WI38 (cell line): ENCODE measurements around the gene CYBRD1.

Source experiments
- H3K4me3 ChIP-seq: 2 replicates; pipeline ENCODE4 v1.5.1; 2011; ENCODE audit warnings: low read depth, mild to moderate bottlenecking, control low read depth, low read length
- TF ChIP-seq, protein P1 (sequence below): IDR thresholded peaks from 2 replicates; pipeline ENCODE4 v1.5.1; 2012; ENCODE audit warnings: low read depth, mild to moderate bottlenecking, control low read depth, low read length

The CYBRD1 gene, protein sequence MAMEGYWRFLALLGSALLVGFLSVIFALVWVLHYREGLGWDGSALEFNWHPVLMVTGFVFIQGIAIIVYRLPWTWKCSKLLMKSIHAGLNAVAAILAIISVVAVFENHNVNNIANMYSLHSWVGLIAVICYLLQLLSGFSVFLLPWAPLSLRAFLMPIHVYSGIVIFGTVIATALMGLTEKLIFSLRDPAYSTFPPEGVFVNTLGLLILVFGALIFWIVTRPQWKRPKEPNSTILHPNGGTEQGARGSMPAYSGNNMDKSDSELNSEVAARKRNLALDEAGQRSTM

DNA sequence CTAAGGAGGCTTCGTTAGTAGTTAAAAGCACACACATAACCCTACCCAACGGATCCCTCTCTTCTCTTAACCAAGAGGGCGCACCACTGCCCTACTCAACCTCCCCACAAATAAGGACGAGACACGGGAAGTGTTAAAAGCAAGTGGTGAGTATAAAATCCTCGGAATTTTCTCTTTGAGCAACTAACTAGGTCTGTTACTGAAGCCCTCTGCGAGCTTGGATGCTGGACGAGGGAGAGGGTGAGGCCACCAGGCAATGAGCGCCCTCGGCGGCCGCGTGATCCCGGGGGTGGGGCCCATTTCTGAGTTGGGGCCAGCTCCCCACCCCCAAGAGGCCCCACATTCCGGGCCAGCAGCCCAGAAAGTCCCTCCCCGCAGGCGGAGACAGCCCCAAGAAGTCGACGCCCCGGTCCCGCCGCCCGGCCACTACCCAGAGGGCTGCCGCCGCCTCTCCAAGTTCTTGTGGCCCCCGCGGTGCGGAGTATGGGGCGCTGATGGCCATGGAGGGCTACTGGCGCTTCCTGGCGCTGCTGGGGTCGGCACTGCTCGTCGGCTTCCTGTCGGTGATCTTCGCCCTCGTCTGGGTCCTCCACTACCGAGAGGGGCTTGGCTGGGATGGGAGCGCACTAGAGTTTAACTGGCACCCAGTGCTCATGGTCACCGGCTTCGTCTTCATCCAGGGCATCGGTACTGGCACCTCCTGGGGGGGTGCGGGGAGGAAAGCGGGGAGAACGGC, at the start of gene CYBRD1:
TSS of gene CYBRD1 (plus strand) at position 423 of the 736 bp plus-strand sequence. CDS start at position 495, 72 bp downstream.
- peak within 1 kb of the TSS; percentile 91 for H3K4me3 ChIP-seq
- TF ChIP-seq, protein P1, sequence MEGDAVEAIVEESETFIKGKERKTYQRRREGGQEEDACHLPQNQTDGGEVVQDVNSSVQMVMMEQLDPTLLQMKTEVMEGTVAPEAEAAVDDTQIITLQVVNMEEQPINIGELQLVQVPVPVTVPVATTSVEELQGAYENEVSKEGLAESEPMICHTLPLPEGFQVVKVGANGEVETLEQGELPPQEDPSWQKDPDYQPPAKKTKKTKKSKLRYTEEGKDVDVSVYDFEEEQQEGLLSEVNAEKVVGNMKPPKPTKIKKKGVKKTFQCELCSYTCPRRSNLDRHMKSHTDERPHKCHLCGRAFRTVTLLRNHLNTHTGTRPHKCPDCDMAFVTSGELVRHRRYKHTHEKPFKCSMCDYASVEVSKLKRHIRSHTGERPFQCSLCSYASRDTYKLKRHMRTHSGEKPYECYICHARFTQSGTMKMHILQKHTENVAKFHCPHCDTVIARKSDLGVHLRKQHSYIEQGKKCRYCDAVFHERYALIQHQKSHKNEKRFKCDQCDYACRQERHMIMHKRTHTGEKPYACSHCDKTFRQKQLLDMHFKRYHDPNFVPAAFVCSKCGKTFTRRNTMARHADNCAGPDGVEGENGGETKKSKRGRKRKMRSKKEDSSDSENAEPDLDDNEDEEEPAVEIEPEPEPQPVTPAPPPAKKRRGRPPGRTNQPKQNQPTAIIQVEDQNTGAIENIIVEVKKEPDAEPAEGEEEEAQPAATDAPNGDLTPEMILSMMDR: no peak

DNA sequence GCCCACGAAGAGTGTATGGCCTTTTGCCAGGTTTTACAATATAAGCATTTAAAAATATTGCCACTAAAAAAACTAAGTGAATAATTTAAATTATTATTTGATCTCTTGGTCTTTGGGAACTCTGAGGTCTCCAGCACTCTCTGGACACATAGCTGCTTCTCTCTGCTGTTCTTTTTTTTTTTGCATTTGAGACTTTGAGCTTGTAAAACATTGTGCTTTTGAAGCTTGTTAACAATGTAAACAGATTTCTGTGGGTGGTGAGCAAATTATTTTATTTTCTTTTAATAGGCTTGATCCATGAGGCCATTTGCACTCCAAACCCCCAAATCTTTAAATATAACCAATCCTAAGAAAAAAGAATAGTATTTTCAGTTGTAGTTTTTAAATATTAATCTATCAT, 46.3 kb upstream of the CYBRD1 start:
- TF ChIP-seq, protein P1: no peak

DNA sequence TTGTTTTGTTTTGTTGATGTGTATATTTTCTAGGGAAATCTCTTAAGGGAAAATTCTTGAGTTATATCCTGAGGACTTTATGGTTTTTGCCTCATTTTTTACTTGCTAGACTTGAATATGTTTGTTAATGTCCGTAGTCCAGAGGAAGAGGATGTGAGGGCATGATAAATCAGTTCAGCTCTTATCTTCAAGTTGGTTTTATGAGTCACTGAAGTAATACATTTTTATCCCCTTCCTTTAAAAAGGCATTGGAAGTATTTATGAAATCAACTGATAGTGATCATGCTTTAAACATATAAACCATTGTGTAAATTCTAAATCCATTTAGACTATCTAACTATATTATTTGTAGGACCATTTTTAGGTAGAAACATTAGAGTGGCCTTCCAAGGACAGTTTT, 43.9 kb upstream of the CYBRD1 start:
- TF ChIP-seq, protein P1: no peak
- no peak overlapping the region for H3K4me3 ChIP-seq

More for the DNA sequence above, 46.3 kb upstream of the CYBRD1 start:
- no peak overlapping the region for H3K4me3 ChIP-seq

DNA sequence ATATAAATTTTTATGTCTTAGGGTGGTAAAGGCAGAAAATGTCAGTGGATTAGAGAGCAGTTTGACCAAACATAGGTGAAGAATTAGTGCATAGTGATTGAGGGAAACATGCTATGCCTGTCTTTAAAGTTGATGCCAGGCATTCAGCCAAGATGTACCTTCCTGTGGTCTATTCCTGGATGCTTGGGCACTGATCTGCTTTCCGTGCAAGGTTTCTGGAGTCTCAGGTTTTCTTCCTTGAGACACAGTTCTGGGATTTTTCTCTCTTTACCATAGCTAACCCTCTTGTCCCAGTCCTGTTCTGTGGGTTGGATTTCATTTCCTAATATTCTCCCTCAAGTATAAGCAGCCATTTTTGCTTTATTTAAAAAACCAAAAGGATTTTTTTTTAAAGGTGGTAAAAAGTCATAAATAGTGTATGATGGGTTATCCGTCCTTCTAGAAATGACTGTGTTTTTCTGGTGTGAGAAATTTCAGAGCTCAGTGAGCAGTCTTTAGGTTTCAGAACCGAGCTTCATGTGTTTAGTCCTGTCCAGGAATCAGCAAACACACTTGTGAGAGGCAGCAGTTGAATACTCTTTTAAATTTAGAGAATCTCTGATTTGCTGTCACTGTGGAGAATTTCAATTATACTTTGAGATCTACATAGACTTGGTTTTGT, 43.0 kb upstream of the CYBRD1 start:
- H3K4me3 ChIP-seq: no peak overlapping the region
- TF ChIP-seq, protein P1: no peak

DNA sequence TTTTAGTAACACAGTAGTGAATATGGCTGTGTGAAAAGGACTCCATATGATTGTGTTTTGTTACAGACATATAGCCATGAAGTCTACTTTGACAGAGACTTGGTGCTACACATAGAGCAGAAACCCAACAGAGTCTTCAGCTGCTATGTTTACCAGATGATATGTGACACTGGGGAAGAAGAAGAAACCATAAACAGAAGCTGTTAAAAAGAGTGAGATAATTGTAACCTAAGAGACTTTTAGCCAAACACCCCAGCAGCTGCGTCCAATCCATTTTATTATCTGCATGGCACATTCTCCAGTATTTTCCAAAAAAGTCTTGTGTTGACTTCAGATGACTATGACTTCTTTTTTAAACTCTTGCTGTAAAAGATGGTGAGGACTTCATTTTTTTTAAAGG, 41.4 kb upstream of the CYBRD1 start:
- TF ChIP-seq, protein P1: no peak
- H3K4me3 ChIP-seq: no peak overlapping the region

DNA sequence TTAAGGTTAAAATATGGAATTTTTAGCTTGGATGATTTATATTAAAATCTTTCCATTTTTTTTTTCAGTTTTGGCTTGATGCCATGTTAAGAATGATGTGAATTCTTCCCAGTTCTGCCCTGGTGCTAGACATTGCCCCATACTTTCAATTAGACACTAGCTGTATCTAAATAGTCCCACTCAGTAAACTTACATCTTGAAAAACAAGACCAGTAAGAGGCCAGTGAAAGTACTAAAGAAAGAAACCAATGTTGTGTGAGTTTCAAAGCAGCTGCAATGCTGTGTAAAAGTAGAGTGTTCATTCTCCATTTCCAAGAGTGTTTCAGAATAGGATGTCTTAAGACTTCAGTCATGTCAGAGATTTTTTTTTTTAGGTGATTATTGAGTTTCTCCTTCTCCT, 40.0 kb upstream of the CYBRD1 start:
- TF ChIP-seq, protein P1: no peak
- H3K4me3 ChIP-seq: no peak overlapping the region

DNA sequence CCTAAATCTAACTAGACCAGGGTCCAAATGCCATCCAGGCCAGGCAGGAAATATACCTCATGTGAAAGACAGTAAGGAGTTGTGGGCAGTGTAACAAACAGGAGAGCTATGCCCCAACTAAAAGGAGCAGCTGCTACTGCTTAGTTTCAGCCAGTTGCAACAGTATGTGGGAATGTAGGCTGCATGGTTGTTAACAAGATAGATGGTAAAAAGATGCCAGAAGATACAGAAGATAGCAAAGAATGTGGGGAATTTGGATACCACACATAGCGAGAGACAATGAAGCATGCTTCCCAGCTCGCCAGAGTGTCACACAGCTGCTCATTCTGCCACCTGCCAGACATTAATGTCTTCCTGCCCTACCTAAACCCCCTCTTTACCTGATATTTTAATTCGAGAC, 39.4 kb upstream of the CYBRD1 start:
- TF ChIP-seq, protein P1: no peak
- no peak overlapping the region for H3K4me3 ChIP-seq
